H9 (cell line): Measurements from ENCODE around the gene PDHA2. TPM values are rescaled to one million over a fixed set of nuclear protein-coding genes. Genes with fewer than 3 reads are reported as not detected.

Source experiments
- DNase-seq: peaks from one replicate; pipeline ENCODE4 v3.0.0-alpha.2; 2017
- H2AFZ ChIP-seq: one replicate; pipeline ENCODE4 v1.6.1; 2013; ENCODE audit warnings: mild to moderate bottlenecking, low read length, control low read depth, moderate library complexity
- H2AK5ac ChIP-seq: 2 replicates; pipeline ENCODE4 v1.6.1; 2013; ENCODE audit warnings: low read length, control low read depth, mixed read lengths; ENCODE audit not compliant: insufficient read length
- H2BK120ac ChIP-seq: one replicate; pipeline ENCODE4 v1.6.1; 2013; ENCODE audit warnings: low read depth, mild to moderate bottlenecking, low read length, control low read depth, inconsistent platforms; ENCODE audit not compliant: poor library complexity, severe bottlenecking
- H2BK12ac ChIP-seq: 2 replicates; pipeline ENCODE4 v1.6.1; 2013; ENCODE audit warnings: low read length, control low read depth, mixed read lengths, low read depth; ENCODE audit not compliant: insufficient read length
- H2BK15ac ChIP-seq: 2 replicates; pipeline ENCODE4 v1.6.1; 2013; ENCODE audit warnings: low read depth, low read length, control low read depth
- H2BK20ac ChIP-seq: one replicate; pipeline ENCODE4 v1.6.1; 2013; ENCODE audit warnings: low read depth, mild to moderate bottlenecking, low read length, control low read depth, inconsistent platforms; ENCODE audit not compliant: poor library complexity, severe bottlenecking
- H2BK5ac ChIP-seq: 2 replicates; pipeline ENCODE4 v1.6.1; 2013; ENCODE audit warnings: low read length, control low read depth, mixed read lengths; ENCODE audit not compliant: insufficient read length
- H3K14ac ChIP-seq: 2 replicates; pipeline ENCODE4 v1.6.1; 2013; ENCODE audit warnings: low read length, control low read depth; ENCODE audit not compliant: insufficient read depth
- H3K18ac ChIP-seq: 2 replicates; pipeline ENCODE4 v1.6.1; 2013; ENCODE audit warnings: low read depth, mild to moderate bottlenecking, mixed read lengths, low read length, control low read depth; ENCODE audit not compliant: insufficient read length
- H3K23ac ChIP-seq: 2 replicates; pipeline ENCODE4 v1.6.1; 2013; ENCODE audit warnings: low read length, control low read depth, mixed read lengths, low read depth; ENCODE audit not compliant: insufficient read length
- H3K23me2 ChIP-seq: 2 replicates; pipeline ENCODE4 v1.6.1; 2013; ENCODE audit warnings: low read depth, mild to moderate bottlenecking, mixed read lengths, low read length, control low read depth; ENCODE audit not compliant: insufficient read length, poor library complexity, severe bottlenecking
- H3K27ac ChIP-seq: 2 replicates; pipeline ENCODE4 v1.5.1; 2013; ENCODE audit warnings: low read length, control low read depth, mixed read lengths, low read depth; ENCODE audit not compliant: insufficient read length
- H3K27me3 ChIP-seq: 2 replicates; pipeline ENCODE4 v1.6.1; 2013; ENCODE audit warnings: low read length, control low read depth, inconsistent platforms; ENCODE audit not compliant: insufficient read depth
- H3K4ac ChIP-seq: 2 replicates; pipeline ENCODE4 v1.6.1; 2013; ENCODE audit warnings: low read depth, mild to moderate bottlenecking, control low read depth, inconsistent platforms, low read length, moderate library complexity
- H3K4me1 ChIP-seq: 2 replicates; pipeline ENCODE4 v1.6.1; 2013; ENCODE audit warnings: low read length, control low read depth, inconsistent platforms; ENCODE audit not compliant: insufficient read depth
- H3K4me2 ChIP-seq: 2 replicates; pipeline ENCODE4 v1.6.1; 2013; ENCODE audit warnings: low read length, control low read depth, mixed read lengths; ENCODE audit not compliant: insufficient read length, insufficient read depth
- H3K56ac ChIP-seq: 2 replicates; pipeline ENCODE4 v1.6.1; 2013; ENCODE audit warnings: low read depth, mild to moderate bottlenecking, mixed read lengths, low read length, control low read depth; ENCODE audit not compliant: insufficient read length
- H3K79me1 ChIP-seq: 2 replicates; pipeline ENCODE4 v1.6.1; 2013; ENCODE audit warnings: low read depth, mild to moderate bottlenecking, moderate library complexity, low read length, control low read depth, inconsistent platforms; ENCODE audit not compliant: insufficient read depth, poor library complexity, severe bottlenecking
- H3K79me2 ChIP-seq: 2 replicates; pipeline ENCODE4 v1.6.1; 2013; ENCODE audit warnings: low read length, control low read depth, inconsistent platforms; ENCODE audit not compliant: insufficient read depth
- H3K9ac ChIP-seq: 2 replicates; pipeline ENCODE4 v1.6.1; 2013; ENCODE audit warnings: low read length, control low read depth, mixed read lengths; ENCODE audit not compliant: insufficient read length; ENCODE audit errors: extremely low read depth
- H3K9me3 ChIP-seq: one replicate; pipeline ENCODE4 v1.6.1; 2013; ENCODE audit warnings: low read depth, low read length, inconsistent platforms; ENCODE audit not compliant: control insufficient read depth
- H3T11ph ChIP-seq: one replicate; pipeline ENCODE4 v1.6.1; 2013; ENCODE audit warnings: mild to moderate bottlenecking, low read length, control low read depth, inconsistent platforms
- H4K20me1 ChIP-seq: one replicate; pipeline ENCODE4 v1.6.1; 2013; ENCODE audit not compliant: control insufficient read depth, insufficient read length, insufficient read depth
- H4K5ac ChIP-seq: 2 replicates; pipeline ENCODE4 v1.6.1; 2013; ENCODE audit warnings: low read depth, mild to moderate bottlenecking, mixed read lengths, low read length, control low read depth; ENCODE audit not compliant: insufficient read length
- H4K8ac ChIP-seq: replicated peaks from 2 replicates; pipeline ENCODE4 v1.6.1; 2013; ENCODE audit warnings: low read length, control low read depth, mixed read lengths, low read depth; ENCODE audit not compliant: insufficient read length
- H4K91ac ChIP-seq: 2 replicates; pipeline ENCODE4 v1.6.1; 2013; ENCODE audit warnings: low read depth, mild to moderate bottlenecking, moderate library complexity, mixed read lengths, low read length, control low read depth; ENCODE audit not compliant: insufficient read length
- H3K27ac Mint-ChIP-seq, 3 experiments: 2 replicates in 2 of 3; 3 replicates in 1 of 3; pipeline ENCODE4 v1.8.0; 2020 to 2021; ENCODE audit warnings: mixed read lengths in 3 of 3, mild to moderate bottlenecking in 1 of 3, moderate library complexity in 1 of 3
- H3K27me3 Mint-ChIP-seq: 2 replicates; pipeline ENCODE4 v1.8.0; 2021; ENCODE audit warnings: low read depth, mild to moderate bottlenecking, moderate library complexity, mixed read lengths
- H3K36me3 Mint-ChIP-seq, 3 experiments: 2 replicates in 2 of 3; 3 replicates in 1 of 3; pipeline ENCODE4 v1.8.0; 2020 to 2021; ENCODE audit warnings: low read depth in 3 of 3, mixed read lengths in 3 of 3; ENCODE audit not compliant: insufficient read depth in 1 of 3
- H3K4me1 Mint-ChIP-seq, 2 experiments: 2 replicates each; pipeline ENCODE4 v1.8.0; 2020; ENCODE audit warnings: mixed read lengths in 2 of 2
- H3K4me3 Mint-ChIP-seq, 2 experiments: 2 replicates in 1 of 2; 3 replicates in 1 of 2; pipeline ENCODE4 v1.8.0; 2020 to 2021; ENCODE audit warnings: mild to moderate bottlenecking in 2 of 2, mixed read lengths in 2 of 2, moderate library complexity in 1 of 2
- H3K9me3 Mint-ChIP-seq, 2 experiments: 2 replicates in 1 of 2; 3 replicates in 1 of 2; pipeline ENCODE4 v1.8.0; 2020; ENCODE audit warnings: mild to moderate bottlenecking in 2 of 2, mixed read lengths in 2 of 2, moderate library complexity in 1 of 2
- WGBS: extraction: QIAGEN DNeasy Blood & Tissue Kit; methylation state at CpG from one replicate; pipeline ENCODE4 v1.1.7; 2013; ENCODE audit warnings: missing lambda C conversion rate, low lambda C conversion rate, mixed read lengths; ENCODE audit not compliant: insufficient read length; ENCODE audit errors: extremely low coverage; 5-methylcytosine and 5-hydroxymethylcytosine counted together
- total RNA-seq: library from RNA; stranded (reverse); gene quantifications from 2 replicates; pipeline ENCODE4 v1.2.1, GENCODE V29; 2021
- TF ChIP-seq, protein P1 (sequence below): fragments of 200-600 bp; sonication (generic); conservative IDR thresholded peaks from 3 replicates; pipeline ENCODE4 v1.8.0; 2021; ENCODE audit warnings: antibody characterized with exemption, mild to moderate bottlenecking

PDHA2 gene
- total RNA-seq, 1 experiment from 2014 or later = not detected

DNA sequence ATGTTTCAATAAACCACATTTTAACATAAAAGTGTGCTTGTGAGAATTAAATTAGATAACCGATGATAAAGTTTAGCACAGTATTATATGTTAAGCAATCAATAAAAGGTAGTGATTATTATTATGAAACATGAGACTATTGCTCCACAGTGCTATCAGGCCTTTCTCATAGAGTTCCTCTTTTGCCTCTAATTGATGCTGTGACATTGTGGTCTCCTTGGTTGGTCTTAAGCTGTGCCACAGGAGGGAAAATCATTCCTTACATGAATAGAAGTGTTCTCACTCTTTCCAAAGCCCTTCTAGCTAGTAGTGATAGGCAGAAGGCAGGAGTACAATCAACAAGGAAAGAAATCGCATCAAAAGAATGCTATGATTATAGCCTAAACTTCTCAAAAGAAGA is 9.2 kb upstream of the PDHA2 start:
- H3K56ac ChIP-seq = no peak overlapping the region
- H3K23ac ChIP-seq = no peak overlapping the region
- H3K27ac ChIP-seq = no peak overlapping the region
- H3K4ac ChIP-seq = no peak overlapping the region
- no peak overlapping the region for H2BK5ac ChIP-seq
- no peak overlapping the region for H4K8ac ChIP-seq
- no peak overlapping the region for H3T11ph ChIP-seq
- H3K18ac ChIP-seq = no peak overlapping the region
- Mint-ChIP-seq H3K4me3 (no peak overlapping the region), H3K9me3 (peaks cover 0 to 7% of the 10 kb centered on the region in 2 experiments; a peak in 3 of 5 replicates), H3K27ac (no peak overlapping the region), H3K36me3 (peaks cover 0 to 8% (median 6%) of the 10 kb centered on the region in 3 experiments; a peak in 4 of 7 replicates), H3K27me3 (no peaks in the 10 kb centered on the region), H3K4me1 (peaks cover 3% of the 10 kb centered on the region in 2 experiments; a peak in 3 of 4 replicates)
- no peak overlapping the region for H3K14ac ChIP-seq
- no peak overlapping the region for H3K9ac ChIP-seq
- no peaks in the 10 kb centered on the region for H3K27me3 ChIP-seq
- H2AK5ac ChIP-seq = no peak overlapping the region
- H3K23me2 ChIP-seq = no peaks in the 10 kb centered on the region
- no peak overlapping the region for H4K91ac ChIP-seq
- TF ChIP-seq, protein P1, sequence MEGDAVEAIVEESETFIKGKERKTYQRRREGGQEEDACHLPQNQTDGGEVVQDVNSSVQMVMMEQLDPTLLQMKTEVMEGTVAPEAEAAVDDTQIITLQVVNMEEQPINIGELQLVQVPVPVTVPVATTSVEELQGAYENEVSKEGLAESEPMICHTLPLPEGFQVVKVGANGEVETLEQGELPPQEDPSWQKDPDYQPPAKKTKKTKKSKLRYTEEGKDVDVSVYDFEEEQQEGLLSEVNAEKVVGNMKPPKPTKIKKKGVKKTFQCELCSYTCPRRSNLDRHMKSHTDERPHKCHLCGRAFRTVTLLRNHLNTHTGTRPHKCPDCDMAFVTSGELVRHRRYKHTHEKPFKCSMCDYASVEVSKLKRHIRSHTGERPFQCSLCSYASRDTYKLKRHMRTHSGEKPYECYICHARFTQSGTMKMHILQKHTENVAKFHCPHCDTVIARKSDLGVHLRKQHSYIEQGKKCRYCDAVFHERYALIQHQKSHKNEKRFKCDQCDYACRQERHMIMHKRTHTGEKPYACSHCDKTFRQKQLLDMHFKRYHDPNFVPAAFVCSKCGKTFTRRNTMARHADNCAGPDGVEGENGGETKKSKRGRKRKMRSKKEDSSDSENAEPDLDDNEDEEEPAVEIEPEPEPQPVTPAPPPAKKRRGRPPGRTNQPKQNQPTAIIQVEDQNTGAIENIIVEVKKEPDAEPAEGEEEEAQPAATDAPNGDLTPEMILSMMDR = no peak
- no peaks in the 10 kb centered on the region for H3K79me1 ChIP-seq
- no peak overlapping the region for H2BK120ac ChIP-seq
- no peak for DNase-seq
- H3K79me2 ChIP-seq = no peaks in the 10 kb centered on the region
- H4K5ac ChIP-seq = no peak overlapping the region
- H2BK20ac ChIP-seq = no peak overlapping the region
- H3K4me1 ChIP-seq = no peaks in the 10 kb centered on the region
- no peak overlapping the region for H2AFZ ChIP-seq
- no CpG with 5 or more reads among the region's 2 CpGs for WGBS
- H2BK12ac ChIP-seq = no peak overlapping the region
- H4K20me1 ChIP-seq = no peaks in the 10 kb centered on the region
- no peak overlapping the region for H3K4me2 ChIP-seq
- H2BK15ac ChIP-seq = no peak overlapping the region
- H3K9me3 ChIP-seq = no peaks in the 10 kb centered on the region
